Right atrium auricular region (tissue), 2 donors: ENCODE data around the gene WDR91. TPM values are rescaled to one million over a fixed set of nuclear protein-coding genes. Genes with fewer than 3 reads are reported as not detected.

ENCODE experiments used
- DNase-seq: peaks from one replicate; pipeline ENCODE4 v3.0.0-alpha.2; 2019; ENCODE audit warnings: low spot score
- H3K27ac ChIP-seq, 2 donors: fragments of 200-600 bp; sonication (generic); 1 replicate in 1 of 2; 2 replicates in 1 of 2; pipeline ENCODE4 v1.5.1; 2016 to 2019
- H3K27me3 ChIP-seq, 2 donors: fragments of 200-600 bp; sonication (generic); one replicate each; pipeline versions ENCODE4 v1.5.1 to v1.6.0; 2017 to 2019
- H3K36me3 ChIP-seq: fragments of 200-600 bp; sonication (generic); one replicate; pipeline ENCODE4 v1.5.1; 2016
- H3K4me1 ChIP-seq, 2 donors: fragments of 200-600 bp; sonication (generic); one replicate each; pipeline versions ENCODE4 v1.5.1 to v1.6.0; 2017 to 2019
- H3K4me3 ChIP-seq, 2 donors: fragments of 200-600 bp; sonication (generic); 1 replicate in 1 of 2; 2 replicates in 1 of 2; pipeline ENCODE4 v1.5.1; 2017 to 2019; ENCODE audit warnings: mild to moderate bottlenecking in 1 of 2, moderate library complexity in 1 of 2
- H3K9me3 ChIP-seq, 2 donors: fragments of 200-600 bp; sonication (generic); one replicate each; pipeline ENCODE4 v1.5.1; 2019
- CTCF ChIP-seq, 2 donors: fragments of 200-600 bp; sonication (generic); IDR thresholded peaks; one replicate each; pipeline ENCODE4 v1.5.1; 2019; ENCODE audit warnings: antibody characterized with exemption in 2 of 2
- total RNA-seq, 2 donors: library from RNA; depleted of rRNA; stranded (reverse); fragments of >200 nt; gene quantifications; one replicate each; pipeline ENCODE4 v1.1.0, GENCODE V29; 2016

WDR91 gene
- total RNA-seq, 2 donors from 2014 or later, result 3.3 to 4.5 TPM

- Histone ChIP-seq H3K27me3 (no peaks in the 10 kb centered on the region), H3K4me3 (no peak overlapping the region), H3K4me1 (no peaks in the 10 kb centered on the region), H3K9me3 (no peaks in the 10 kb centered on the region), H3K36me3 (peaks cover 60% of the 10 kb centered on the region), H3K27ac (no peak overlapping the region)
- peak; percentile 32 for DNase-seq
- no peak for TF ChIP-seq CTCF (IDR thresholded peaks at IDR 0.05)
These were observed 16.7 kb downstream of the WDR91 start for GRCh38 chr7:135194494-135195095.

GRCh38 chr7:135193615-135194081, 17.7 kb downstream of the WDR91 start:
- DNase-seq, result peak; percentile 5
- no peak overlapping the region for H3K27ac ChIP-seq

GRCh38 chr7:135192914-135193536, 18.3 kb downstream of the WDR91 start:
- H3K4me3 ChIP-seq, result no peak overlapping the region
- TF ChIP-seq CTCF (IDR thresholded peaks at IDR 0.05), result no peak
- peak; percentile 26 for DNase-seq
- no peaks in the 10 kb centered on the region for H3K27me3 ChIP-seq
- H3K9me3 ChIP-seq, result no peaks in the 10 kb centered on the region
- H3K36me3 ChIP-seq, result peaks cover 68% of the 10 kb centered on the region
- no peak overlapping the region for H3K27ac ChIP-seq
- no peaks in the 10 kb centered on the region for H3K4me1 ChIP-seq

More at GRCh38 chr7:135193615-135194081, 17.7 kb downstream of the WDR91 start:
- H3K4me3 ChIP-seq, result no peak overlapping the region
- no peak for TF ChIP-seq CTCF (IDR thresholded peaks at IDR 0.05)
- no peaks in the 10 kb centered on the region for H3K9me3 ChIP-seq
- H3K36me3 ChIP-seq, result peaks cover 69% of the 10 kb centered on the region
- no peaks in the 10 kb centered on the region for H3K4me1 ChIP-seq
- H3K27me3 ChIP-seq, result no peaks in the 10 kb centered on the region

- no peak for DNase-seq
- Histone ChIP-seq H3K4me3 (no peak overlapping the region), H3K27ac (no peak overlapping the region), H3K27me3 (no peaks in the 10 kb centered on the region), H3K36me3 (peaks cover 59% of the 10 kb centered on the region), H3K4me1 (no peaks in the 10 kb centered on the region), H3K9me3 (no peaks in the 10 kb centered on the region)
- TF ChIP-seq CTCF (IDR thresholded peaks at IDR 0.05), result no peak
These were observed 20.6 kb downstream of the WDR91 start for GRCh38 chr7:135190703-135191102.

GRCh38 chr7:135189961-135190360, 21.4 kb downstream of the WDR91 start:
- no peak for DNase-seq
- H3K9me3 ChIP-seq, result no peaks in the 10 kb centered on the region
- H3K27ac ChIP-seq, result no peak overlapping the region
- H3K27me3 ChIP-seq, result no peaks in the 10 kb centered on the region
- H3K4me1 ChIP-seq, result no peaks in the 10 kb centered on the region
- H3K36me3 ChIP-seq, result peaks cover 59% of the 10 kb centered on the region
- no peak for TF ChIP-seq CTCF (IDR thresholded peaks at IDR 0.05)
- H3K4me3 ChIP-seq, result no peak overlapping the region
